Osteocyte (in vitro differentiated cells): ENCODE measurements around the gene KIF5C. TPM values are rescaled to one million over a fixed set of nuclear protein-coding genes. Genes with fewer than 3 reads are reported as not detected.

Experiments used
- DNase-seq: peaks from one replicate; pipeline ENCODE4 v3.0.0; 2021; ENCODE audit warnings: mixed read lengths; ENCODE audit not compliant: unreplicated experiment; ENCODE audit errors: extremely low spot score
- H3K27ac Mint-ChIP-seq: one replicate; pipeline ENCODE4 v1.8.0; 2021; ENCODE audit warnings: mild to moderate bottlenecking, mixed read lengths; ENCODE audit not compliant: unreplicated experiment
- H3K27me3 Mint-ChIP-seq: one replicate; pipeline ENCODE4 v1.8.0; 2021; ENCODE audit warnings: mixed read lengths; ENCODE audit not compliant: unreplicated experiment
- H3K36me3 Mint-ChIP-seq: one replicate; pipeline ENCODE4 v1.8.0; 2021; ENCODE audit warnings: mixed read lengths; ENCODE audit not compliant: unreplicated experiment
- H3K4me1 Mint-ChIP-seq: one replicate; pipeline ENCODE4 v1.8.0; 2021; ENCODE audit warnings: mixed read lengths; ENCODE audit not compliant: unreplicated experiment
- H3K4me3 Mint-ChIP-seq: one replicate; pipeline ENCODE4 v1.8.0; 2021; ENCODE audit warnings: mild to moderate bottlenecking, moderate library complexity, mixed read lengths; ENCODE audit not compliant: unreplicated experiment
- H3K9me3 Mint-ChIP-seq: one replicate; pipeline ENCODE4 v1.8.0; 2021; ENCODE audit warnings: mixed read lengths; ENCODE audit not compliant: unreplicated experiment
- CTCF ChIP-seq: fragments of 200-600 bp; sonication (generic); IDR thresholded peaks from 2 replicates; pipeline ENCODE4 v1.5.0; 2021; ENCODE audit warnings: antibody characterized with exemption, mild to moderate bottlenecking, moderate library complexity
- total RNA-seq: library from RNA; stranded (reverse); gene quantifications from 2 replicates; pipeline ENCODE4 v1.2.1, GENCODE V29; 2021

Gene KIF5C
- total RNA-seq, 1 donor from 2014 or later = 10.2 TPM

DNA sequence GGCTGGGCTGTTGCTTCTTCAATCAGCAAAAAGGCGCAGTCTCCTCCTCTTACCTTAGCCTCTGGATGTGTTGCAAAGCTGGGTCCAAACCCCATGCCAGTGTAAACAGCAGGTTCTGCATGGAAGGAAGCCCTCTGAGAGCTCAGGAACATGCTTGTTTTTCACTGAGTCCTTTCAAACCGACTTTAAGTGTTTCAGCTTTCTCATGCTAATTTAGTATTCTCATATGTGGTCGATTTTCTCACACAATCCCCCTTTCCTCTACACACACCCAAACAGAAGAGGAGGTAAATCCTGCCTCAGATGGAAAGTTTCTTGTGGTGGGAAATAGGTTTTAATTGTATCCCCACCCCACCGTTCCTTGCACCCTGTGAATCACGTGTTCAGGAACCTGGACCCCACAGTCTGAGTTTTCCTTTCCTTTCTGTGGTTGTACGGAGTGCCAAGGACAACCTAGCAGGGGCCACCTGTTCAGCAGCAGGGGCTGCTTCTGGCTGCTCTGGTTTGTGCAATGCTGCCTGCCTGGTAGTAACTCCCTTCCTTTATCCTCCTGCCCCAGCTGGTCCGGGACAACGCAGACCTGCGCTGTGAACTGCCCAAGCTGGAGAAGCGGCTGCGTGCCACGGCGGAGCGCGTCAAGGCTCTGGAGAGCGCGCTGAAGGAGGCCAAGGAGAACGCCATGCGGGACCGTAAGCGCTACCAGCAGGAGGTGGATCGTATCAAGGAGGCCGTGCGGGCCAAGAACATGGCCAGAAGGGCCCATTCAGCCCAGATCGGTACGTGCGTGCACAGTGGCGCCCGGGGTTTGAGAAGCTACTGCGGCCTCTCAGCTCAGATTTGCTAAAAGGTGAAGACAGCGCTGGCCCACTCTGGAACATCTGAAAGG lies 134.8 kb downstream of the KIF5C start:
- TF ChIP-seq CTCF = no peak
- Mint-ChIP-seq H3K27ac (no peak overlapping the region), H3K4me3 (no peak overlapping the region), H3K27me3 (no peaks in the 10 kb centered on the region), H3K36me3 (peaks cover 19% of the 10 kb centered on the region), H3K9me3 (no peaks in the 10 kb centered on the region), H3K4me1 (peaks cover 28% of the 10 kb centered on the region)
- no peak for DNase-seq

DNA sequence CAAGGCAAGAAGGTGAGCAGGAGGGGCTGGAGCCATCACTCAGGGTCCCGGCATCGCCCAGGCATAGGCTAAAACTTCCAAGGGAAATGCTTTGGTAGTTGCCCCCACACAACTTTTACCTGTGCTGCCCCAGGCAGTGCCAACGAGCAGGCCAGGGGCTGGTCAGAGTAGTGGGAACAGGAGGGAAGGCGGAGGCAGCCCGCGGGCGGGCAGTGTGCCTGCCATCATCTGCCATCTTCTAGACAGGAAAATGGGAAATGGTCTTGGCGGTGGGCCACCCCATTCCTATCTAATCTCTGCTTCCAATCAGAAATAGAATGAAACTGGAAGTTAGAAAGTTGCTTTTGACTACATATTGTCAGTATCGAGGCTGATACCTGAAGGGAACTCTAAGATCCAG lies 137.5 kb downstream of the KIF5C start:
- DNase-seq = no peak
- no peak for TF ChIP-seq CTCF
- H3K36me3 Mint-ChIP-seq = peaks cover 19% of the 10 kb centered on the region
- H3K27ac Mint-ChIP-seq = no peak overlapping the region
- no peaks in the 10 kb centered on the region for H3K27me3 Mint-ChIP-seq
- H3K4me1 Mint-ChIP-seq = peaks cover 28% of the 10 kb centered on the region
- no peaks in the 10 kb centered on the region for H3K9me3 Mint-ChIP-seq
- H3K4me3 Mint-ChIP-seq = no peak overlapping the region

DNA sequence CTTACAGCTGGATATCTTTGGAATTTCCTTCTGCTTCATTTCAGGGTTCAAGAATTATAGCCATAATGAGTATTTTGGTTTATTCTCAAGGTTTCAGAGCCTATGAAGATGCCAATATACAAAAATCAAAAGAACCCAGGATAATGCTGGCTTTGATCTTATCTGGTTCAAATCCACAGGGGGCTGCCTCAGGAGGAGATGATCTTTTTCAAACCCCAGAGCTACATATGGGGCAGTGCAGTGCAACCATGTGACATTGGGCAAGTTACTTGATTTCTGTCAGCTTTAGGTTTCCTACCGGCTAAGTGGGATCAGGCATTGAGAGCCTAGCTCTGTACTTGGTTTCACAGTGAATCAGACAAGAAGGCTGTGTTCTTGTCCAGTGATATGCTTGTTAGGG lies 140.5 kb downstream of the KIF5C start:
- peaks cover 15% of the 10 kb centered on the region for H3K36me3 Mint-ChIP-seq
- no peak overlapping the region for H3K4me3 Mint-ChIP-seq
- H3K27me3 Mint-ChIP-seq = no peaks in the 10 kb centered on the region
- peak overlapping the region; percentile 25 for H3K27ac Mint-ChIP-seq
- DNase-seq = no peak
- H3K4me1 Mint-ChIP-seq = peaks cover 34% of the 10 kb centered on the region
- H3K9me3 Mint-ChIP-seq = no peaks in the 10 kb centered on the region
- TF ChIP-seq CTCF = no peak

GRCh38 chr2:149015926-149016563 lies 141.0 kb downstream of the KIF5C start:
- Mint-ChIP-seq H3K36me3 (peaks cover 15% of the 10 kb centered on the region), H3K4me3 (no peak overlapping the region), H3K4me1 (peaks cover 38% of the 10 kb centered on the region), H3K27me3 (no peaks in the 10 kb centered on the region), H3K27ac (peak overlapping the region; percentile 25), H3K9me3 (no peaks in the 10 kb centered on the region)
- no peak for DNase-seq
- TF ChIP-seq CTCF = no peak
